WI38 (cell line): ENCODE measurements around the gene AKR1B15.

Experiments used
- H3K4me3 ChIP-seq: 2 replicates; pipeline ENCODE4 v1.5.1; 2011; ENCODE audit warnings: low read depth, mild to moderate bottlenecking, control low read depth, low read length
- TF ChIP-seq, protein P1 (sequence below): IDR thresholded peaks from 2 replicates; pipeline ENCODE4 v1.5.1; 2012; ENCODE audit warnings: low read depth, mild to moderate bottlenecking, control low read depth, low read length

The AKR1B15 gene

DNA sequence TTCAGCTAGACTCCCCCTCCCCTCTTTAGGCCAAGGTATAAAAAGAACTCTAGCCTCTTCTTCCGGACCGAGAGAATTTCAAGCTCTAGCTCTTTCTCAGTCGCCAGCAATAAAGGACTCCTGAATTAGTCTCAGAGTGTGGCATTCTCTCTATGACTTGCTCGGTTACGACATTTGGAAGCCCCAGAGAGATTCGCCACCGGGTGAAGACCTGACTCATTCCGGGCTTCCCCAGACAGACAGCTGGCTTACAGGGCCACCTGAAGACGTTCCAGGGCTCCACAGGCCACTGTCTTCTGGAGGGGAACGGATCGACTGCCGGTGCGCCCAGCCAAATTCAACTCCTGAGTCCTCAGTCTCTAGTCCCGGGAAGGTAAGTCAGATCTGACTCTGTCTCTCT lies at the start of gene AKR1B15:
AKR1B15 (plus strand) TSS at position 234 of the 400 bp plus-strand sequence. CDS start 15,510 bp downstream, outside the sequence.
- TF ChIP-seq, protein P1, sequence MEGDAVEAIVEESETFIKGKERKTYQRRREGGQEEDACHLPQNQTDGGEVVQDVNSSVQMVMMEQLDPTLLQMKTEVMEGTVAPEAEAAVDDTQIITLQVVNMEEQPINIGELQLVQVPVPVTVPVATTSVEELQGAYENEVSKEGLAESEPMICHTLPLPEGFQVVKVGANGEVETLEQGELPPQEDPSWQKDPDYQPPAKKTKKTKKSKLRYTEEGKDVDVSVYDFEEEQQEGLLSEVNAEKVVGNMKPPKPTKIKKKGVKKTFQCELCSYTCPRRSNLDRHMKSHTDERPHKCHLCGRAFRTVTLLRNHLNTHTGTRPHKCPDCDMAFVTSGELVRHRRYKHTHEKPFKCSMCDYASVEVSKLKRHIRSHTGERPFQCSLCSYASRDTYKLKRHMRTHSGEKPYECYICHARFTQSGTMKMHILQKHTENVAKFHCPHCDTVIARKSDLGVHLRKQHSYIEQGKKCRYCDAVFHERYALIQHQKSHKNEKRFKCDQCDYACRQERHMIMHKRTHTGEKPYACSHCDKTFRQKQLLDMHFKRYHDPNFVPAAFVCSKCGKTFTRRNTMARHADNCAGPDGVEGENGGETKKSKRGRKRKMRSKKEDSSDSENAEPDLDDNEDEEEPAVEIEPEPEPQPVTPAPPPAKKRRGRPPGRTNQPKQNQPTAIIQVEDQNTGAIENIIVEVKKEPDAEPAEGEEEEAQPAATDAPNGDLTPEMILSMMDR, result no peak
- H3K4me3 ChIP-seq, result no peak within 1 kb of the TSS

GRCh38 chr7:134500406-134500805 lies 48.5 kb upstream of the AKR1B15 start:
- TF ChIP-seq, protein P1, result no peak
- H3K4me3 ChIP-seq, result no peak overlapping the region

- TF ChIP-seq, protein P1, result no peak
- no peak overlapping the region for H3K4me3 ChIP-seq
Measured at GRCh38 chr7:134500982-134501381, 47.9 kb upstream of the AKR1B15 start.

DNA sequence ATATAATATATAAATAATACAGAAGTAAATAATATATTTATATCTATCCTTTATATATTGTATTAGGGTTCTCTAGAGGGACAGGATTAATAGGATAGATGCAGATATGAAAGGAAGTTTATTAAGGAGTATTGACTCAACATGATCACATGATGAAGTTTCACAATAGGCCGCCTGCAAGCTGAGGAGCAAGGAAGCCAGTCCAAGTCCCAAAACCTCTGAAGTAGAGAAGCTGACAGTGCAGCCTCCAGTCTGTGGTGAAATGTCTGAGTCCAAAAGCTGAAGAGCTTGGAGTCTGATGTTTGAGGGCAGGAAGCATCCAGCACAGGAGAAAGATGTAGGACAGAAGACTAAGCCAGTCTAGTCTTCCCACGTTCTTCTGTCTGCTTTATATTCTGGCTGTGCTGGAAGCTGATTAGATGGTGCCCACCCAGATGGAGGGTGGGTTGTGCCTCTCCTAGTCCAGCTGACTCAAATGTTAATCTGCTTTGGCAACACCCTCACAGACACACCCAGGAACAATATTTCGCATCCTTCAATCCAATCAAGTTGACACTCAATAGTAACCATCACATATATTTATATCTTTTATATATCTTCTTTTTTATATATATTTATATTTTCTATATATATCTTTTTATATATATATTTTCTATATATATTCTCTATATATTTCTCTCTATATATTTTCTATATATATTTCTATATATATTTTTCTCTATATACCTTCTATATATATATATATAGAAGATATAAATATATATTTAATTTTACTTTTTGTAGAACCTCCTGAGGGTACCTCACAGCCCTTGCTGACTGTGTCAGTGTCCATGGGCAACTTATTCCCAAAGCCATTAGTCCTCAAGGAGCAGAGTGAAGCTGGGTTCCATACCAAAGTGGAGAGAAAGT lies 46.2 kb upstream of the AKR1B15 start:
- TF ChIP-seq, protein P1, result no peak

DNA sequence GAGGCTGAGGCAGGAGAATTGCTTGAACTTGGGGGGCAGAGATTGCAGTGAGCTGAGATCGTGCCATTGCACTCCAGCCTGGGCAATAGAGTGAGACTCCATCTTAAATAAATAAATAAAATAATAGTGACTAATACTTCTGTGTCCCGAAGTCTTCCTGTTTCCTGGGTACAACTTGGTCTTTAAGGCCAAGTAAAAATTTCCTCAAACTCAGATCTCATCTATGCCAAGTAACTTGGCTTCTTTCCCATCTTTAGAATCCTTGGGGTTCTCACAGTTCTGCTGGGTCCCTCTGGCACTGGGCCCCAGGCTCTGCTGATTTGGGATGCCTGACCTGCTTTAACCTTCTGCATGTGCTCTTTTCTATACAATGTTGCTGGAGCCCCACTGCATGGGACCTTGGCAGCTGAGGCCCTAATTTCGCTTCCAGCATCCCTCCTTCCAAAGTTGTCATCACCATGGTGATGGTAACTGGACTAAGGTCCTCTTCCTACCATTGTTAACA lies 44.2 kb upstream of the AKR1B15 start:
- H3K4me3 ChIP-seq, result no peak overlapping the region
- TF ChIP-seq, protein P1, result no peak

More for the DNA sequence above, 46.2 kb upstream of the AKR1B15 start:
- H3K4me3 ChIP-seq, result no peak overlapping the region

- TF ChIP-seq, protein P1, result no peak
- no peak overlapping the region for H3K4me3 ChIP-seq
Measured at GRCh38 chr7:134505856-134506255, 43.1 kb upstream of the AKR1B15 start.

DNA sequence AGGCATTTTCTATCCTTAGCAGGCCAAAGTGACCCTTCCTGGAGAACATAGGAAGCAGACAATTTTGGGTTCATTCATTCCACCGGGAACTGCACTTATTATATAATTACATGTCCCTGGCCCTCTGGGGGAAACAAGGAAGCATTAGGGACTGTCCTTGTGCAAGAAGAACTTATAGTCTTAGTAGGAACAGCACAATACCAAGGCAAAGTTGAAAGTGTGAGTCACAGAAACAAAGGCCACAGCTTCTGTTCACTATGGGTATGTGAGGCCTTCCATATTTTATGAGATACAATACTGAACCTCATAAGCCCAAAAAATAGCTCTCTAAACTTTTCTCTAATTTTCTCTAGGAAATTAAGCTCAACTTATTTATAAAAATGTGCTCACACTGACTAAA lies 39.9 kb upstream of the AKR1B15 start:
- H3K4me3 ChIP-seq, result no peak overlapping the region
- TF ChIP-seq, protein P1, result no peak
